Fibroblast of the aortic adventitia (primary cell): ENCODE results near the gene PIKFYVE. TPM values are rescaled to one million over a fixed set of nuclear protein-coding genes. Genes with fewer than 3 reads are reported as not detected.

ENCODE experiments used
- DNase-seq: peaks from one replicate; pipeline ENCODE4 v3.0.0-alpha.2; 2010; ENCODE audit warnings: low read depth
- H3K4me3 ChIP-seq: 2 replicates; pipeline ENCODE4 v1.5.1; 2011; ENCODE audit warnings: low read depth, mild to moderate bottlenecking, control low read depth, low read length, moderate library complexity
- total RNA-seq: library from RNA; depleted of rRNA; stranded (reverse); fragments of >200 nt; gene quantifications from 2 replicates; pipeline ENCODE4 v1.2.3, GENCODE V29; 2012; ENCODE audit warnings: low replicate concordance
- TF ChIP-seq, protein P1 (sequence below): IDR thresholded peaks from 2 replicates; pipeline ENCODE4 v1.5.1; 2011; ENCODE audit warnings: mild to moderate bottlenecking, low read length, control low read depth, inconsistent platforms; ENCODE audit not compliant: insufficient read depth

The PIKFYVE gene
- total RNA-seq, 1 donor: 45.8 TPM

DNA sequence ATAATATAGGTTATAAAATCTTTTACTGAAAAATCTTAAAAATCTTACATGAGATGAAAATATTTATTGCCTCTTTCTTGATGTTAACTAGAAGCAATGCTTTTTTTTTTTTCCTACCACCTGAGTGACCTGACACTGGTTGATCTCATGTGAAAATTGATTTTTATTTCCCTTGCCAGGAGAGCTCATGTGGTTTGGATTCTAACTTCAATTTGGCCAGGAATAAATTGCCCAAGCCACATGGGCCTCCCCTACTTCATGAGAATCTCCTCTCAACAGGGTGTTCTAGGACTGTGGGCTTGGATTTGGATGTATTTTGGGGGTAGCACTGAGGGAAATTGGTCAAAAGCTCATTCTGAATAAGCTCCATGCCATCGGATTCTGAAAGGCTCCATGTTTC lies 31.3 kb upstream of the PIKFYVE start:
- no peak for DNase-seq
- no peak overlapping the region for H3K4me3 ChIP-seq
- TF ChIP-seq, protein P1, sequence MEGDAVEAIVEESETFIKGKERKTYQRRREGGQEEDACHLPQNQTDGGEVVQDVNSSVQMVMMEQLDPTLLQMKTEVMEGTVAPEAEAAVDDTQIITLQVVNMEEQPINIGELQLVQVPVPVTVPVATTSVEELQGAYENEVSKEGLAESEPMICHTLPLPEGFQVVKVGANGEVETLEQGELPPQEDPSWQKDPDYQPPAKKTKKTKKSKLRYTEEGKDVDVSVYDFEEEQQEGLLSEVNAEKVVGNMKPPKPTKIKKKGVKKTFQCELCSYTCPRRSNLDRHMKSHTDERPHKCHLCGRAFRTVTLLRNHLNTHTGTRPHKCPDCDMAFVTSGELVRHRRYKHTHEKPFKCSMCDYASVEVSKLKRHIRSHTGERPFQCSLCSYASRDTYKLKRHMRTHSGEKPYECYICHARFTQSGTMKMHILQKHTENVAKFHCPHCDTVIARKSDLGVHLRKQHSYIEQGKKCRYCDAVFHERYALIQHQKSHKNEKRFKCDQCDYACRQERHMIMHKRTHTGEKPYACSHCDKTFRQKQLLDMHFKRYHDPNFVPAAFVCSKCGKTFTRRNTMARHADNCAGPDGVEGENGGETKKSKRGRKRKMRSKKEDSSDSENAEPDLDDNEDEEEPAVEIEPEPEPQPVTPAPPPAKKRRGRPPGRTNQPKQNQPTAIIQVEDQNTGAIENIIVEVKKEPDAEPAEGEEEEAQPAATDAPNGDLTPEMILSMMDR: no peak

DNA sequence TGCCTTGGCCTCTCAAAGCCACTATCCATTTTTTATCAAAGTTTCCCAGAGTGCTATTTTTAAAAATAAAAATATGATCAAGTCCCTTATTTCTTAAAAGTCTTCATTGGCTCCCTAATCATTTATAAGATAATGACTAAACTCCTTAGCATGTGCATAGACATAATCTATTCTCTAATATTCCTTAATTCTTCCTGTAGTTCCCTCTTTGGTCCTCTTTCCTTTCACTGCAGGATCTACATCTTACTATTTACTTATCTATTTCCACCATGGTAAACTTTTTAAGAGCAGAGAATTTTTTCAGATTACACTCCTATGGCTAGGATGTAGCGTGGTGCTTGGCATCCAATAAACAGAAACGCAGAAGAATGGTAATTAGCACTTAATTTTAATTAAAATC lies 30.2 kb upstream of the PIKFYVE start:
- no peak for DNase-seq
- TF ChIP-seq, protein P1: no peak
- no peak overlapping the region for H3K4me3 ChIP-seq

DNA sequence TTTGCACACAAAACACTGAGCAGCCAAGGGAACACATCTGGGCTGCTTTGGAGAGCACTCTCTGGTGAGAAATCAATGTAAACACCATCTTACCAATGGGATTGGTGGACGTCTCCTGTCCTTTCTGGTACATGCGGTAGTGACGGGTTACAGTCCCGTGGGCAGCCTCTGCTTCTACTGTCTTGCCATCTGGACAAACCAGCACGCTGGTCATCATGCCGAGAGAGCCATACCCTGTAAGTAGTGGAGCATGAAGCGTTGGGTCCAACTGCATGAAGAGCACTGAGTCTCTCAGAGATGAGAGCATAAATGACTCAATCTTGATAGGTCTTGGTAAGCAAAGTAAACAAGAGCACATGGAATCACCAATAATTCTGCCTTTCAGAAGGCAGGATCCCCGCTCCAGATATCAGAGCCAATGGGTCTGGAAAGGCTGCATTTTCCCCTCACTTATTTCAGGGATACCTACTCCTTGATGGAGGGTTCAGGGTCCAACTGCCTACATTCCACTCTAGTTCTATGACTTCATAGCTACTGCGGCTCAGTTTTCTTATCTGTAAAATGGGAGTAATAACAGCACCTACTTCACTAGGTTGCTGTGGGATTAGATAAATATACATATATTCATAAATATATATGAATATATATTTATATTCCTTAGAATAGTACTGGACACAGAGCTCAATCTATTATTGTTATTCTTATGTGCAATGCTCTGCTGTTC lies 26.1 kb upstream of the PIKFYVE start:
- no peak overlapping the region for H3K4me3 ChIP-seq
- TF ChIP-seq, protein P1: no peak
- no peak for DNase-seq

DNA sequence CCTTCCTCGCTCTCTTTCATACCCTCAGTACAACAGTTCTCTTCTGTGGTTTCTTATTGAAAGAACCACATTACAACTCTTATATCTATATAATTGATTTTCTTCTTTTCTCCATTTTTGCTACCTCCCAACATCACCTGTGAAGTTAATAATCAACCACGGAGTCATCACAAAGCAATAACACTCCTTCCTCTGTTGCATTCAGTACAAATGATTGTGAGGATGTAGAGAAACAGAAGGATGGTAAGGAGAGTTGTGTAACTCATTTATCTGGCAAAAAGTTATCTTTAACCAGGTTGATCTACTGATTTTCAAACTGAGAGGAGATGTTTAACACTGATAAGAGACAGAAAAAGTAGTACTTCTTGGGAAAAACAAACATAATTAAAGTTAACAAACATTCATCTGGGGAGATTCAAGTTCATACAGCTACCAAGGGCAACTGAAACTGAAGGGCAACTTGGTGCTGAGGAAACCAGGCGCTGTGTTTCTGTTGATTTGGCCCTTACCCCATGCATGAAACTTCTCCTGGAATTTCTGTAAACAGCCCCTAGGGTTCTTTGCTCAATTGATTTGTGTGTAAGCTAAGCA lies 25.3 kb upstream of the PIKFYVE start:
- H3K4me3 ChIP-seq: no peak overlapping the region
- TF ChIP-seq, protein P1: no peak
- DNase-seq: no peak

DNA sequence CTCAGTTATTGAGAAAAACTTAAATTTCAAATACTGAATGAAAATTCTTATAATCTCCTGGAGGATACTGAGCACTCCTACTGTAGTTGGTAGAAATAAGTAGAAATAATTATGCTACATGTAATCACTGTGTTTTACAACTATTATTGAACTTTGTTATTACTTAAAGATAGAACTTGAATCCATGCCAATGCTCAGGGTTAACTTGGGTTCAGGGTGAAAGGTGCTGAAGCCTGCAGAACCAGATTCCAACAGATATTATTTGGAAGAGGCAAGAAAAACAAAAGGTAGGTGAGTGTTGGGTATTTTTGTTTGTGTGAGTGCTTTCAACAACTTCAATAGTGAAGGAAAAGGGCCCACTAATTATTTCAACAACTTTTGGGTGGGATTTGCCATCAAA lies 21.6 kb upstream of the PIKFYVE start:
- no peak overlapping the region for H3K4me3 ChIP-seq
- no peak for DNase-seq
- TF ChIP-seq, protein P1: no peak

DNA sequence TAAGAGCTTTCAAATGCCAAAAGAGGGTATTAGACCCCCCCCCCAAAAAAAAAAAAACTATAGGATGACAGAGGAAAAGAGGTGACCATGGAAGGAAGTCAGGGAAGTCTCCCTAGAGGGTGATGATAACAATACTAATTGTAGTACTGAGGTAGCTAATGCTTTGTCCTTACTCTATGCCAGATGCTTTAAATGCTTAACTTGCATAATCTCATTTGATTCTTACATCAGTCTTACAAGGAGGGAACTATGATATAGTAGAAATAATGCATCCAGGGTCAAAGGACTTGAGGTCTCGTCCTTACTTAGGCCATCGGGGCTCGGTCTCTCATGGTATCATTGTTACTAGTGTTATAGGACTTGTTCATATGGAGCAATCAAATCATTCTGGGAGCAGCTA lies 20.3 kb upstream of the PIKFYVE start:
- TF ChIP-seq, protein P1: no peak
- H3K4me3 ChIP-seq: no peak overlapping the region
- DNase-seq: no peak
